Body of pancreas (tissue), 4 donors: ENCODE results near the gene KLHL4.
A peak's percentile ranks its signal among the peaks of the same experiment; 100 is the strongest.

Experiments used
- CTCF ChIP-seq, 7 experiments: fragments of 450-650 bp in 4 of 7; fragments of 200-600 bp in 3 of 7; sonication (generic) in 3 of 7; IDR thresholded peaks; one replicate each; pipeline ENCODE4 v1.5.1; 2016 to 2019; ENCODE audit warnings: antibody characterized with exemption in 7 of 7
- POLR2A ChIP-seq, 3 donors: fragments of 450-650 bp; IDR thresholded peaks; one replicate each; pipeline ENCODE4 v1.6.1; 2016; ENCODE audit warnings: antibody characterized with exemption in 3 of 3, mild to moderate bottlenecking in 2 of 3

DNA sequence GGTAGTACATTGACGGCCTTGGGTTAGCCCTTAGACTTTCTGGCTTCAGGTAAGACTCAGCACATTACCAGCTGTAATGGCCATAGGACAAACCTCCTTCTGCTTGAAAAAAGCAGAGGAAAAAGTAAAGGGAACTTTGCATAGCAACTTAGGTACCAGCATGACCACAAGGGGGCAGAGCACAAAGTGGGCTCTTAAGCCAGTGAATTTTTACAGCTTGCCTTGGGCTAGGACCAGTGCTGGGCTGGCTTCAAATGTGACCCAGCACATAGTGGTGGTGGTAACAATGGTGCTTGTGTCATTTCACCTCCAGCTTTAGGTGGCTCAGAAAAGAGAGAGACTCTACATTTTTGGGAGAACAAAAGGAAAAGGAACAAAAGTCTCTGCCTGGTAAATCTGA, 66.1 kb downstream of the KLHL4 start:
- peak; percentile 20 to 45 (median 28) for TF ChIP-seq CTCF (IDR thresholded peaks at IDR 0.05)
- no peak for TF ChIP-seq POLR2A (IDR thresholded peaks at IDR 0.05)
